Measurements from ENCODE around the gene MIGA2.

Gene MIGA2

GRCh38 chr9:129110740-129111527 lies 74.5 kb downstream of the MIGA2 start, which contains the start of the genes CRAT and PTPA (continued):
- TF ChIP-seq ZBTB6 (tag by site-specific recombination; IDR thresholded peaks at IDR 0.05) (peak; percentile 51; the same call in 1 of the 2 replicates), ZBTB21 (tag by site-specific recombination; IDR thresholded peaks at IDR 0.05) (no peak), KLF8 (tag by site-specific recombination; IDR thresholded peaks at IDR 0.05) (peak; percentile 63), ZNF184 (tag by site-specific recombination; IDR thresholded peaks at IDR 0.05) (peak; percentile 96), ZNF274 (IDR thresholded peaks at IDR 0.05; ENCODE audit: low read length) (no peak), ZNF274 (tag by site-specific recombination; IDR thresholded peaks at IDR 0.05; ENCODE audit: borderline replicate concordance) (no peak), ZSCAN5A (tag by site-specific recombination; IDR thresholded peaks at IDR 0.05) (peak; percentile 96), ZNF621 (tag by site-specific recombination; IDR thresholded peaks at IDR 0.05) (no peak), MYNN (tag by site-specific recombination; IDR thresholded peaks at IDR 0.05; ENCODE audit: borderline replicate concordance) (no peak; the same call in 1 of the 2 replicates), ZNF280C (tag by site-specific recombination; IDR thresholded peaks at IDR 0.05) (no peak)

GRCh38 chr9:129111528-129112151 lies 75.2 kb downstream of the MIGA2 start:
- Histone ChIP-seq H3K9me3 (ENCODE audit: control insufficient read depth, insufficient read depth, low read depth, low read length) (no peaks in the 10 kb centered on the region), H3K36me3 (ENCODE audit: control insufficient read depth in 2 of 2, insufficient read depth in 1 of 2, low read length in 2 of 2) (peaks cover 0 to 8% of the 10 kb centered on the region in 2 experiments; a peak in 2 of 3 replicates), H3K4me1 (ENCODE audit: control insufficient read depth, insufficient read depth, low read length) (peaks cover 4% of the 10 kb centered on the region; the same call in 1 of the 2 replicates), H3K4me3 (ENCODE audit: low read depth, low read length) (peak overlapping the region; percentile 97), H3K27ac (ENCODE audit: extremely low read depth, low read depth, low read length) (peak overlapping the region; percentile 87)
- CTCF ChIA-PET: interaction anchor here (0.7 to 2.2 kb wide), 6 partner anchors 14 to 528 kb away, joined by 3 to 12 read pairs (median 3); no protein-coding TSS in a partner anchor
- POLR2A ChIA-PET: interaction anchor here (0.6 to 3.7 kb wide), 10 partner anchors 9 to 509 kb away, joined by 3 to 23 read pairs (median 3); partner anchors contain the start of genes C9orf50, DOLPP1 and SH3GLB2
- TF ChIP-seq ZNF704 (tag by site-specific recombination; IDR thresholded peaks at IDR 0.05): peak; percentile 89
- 0 out of 2 replicates have a peak, but pooled peaks have one; percentile 31 for TF ChIP-seq PRDM4 (tag by site-specific recombination; IDR thresholded peaks at IDR 0.05)
- peak; percentile 84 for TF ChIP-seq ZBTB20 (tag by site-specific recombination; IDR thresholded peaks at IDR 0.05)
- TF ChIP-seq ZNF214 (tag by site-specific recombination; IDR thresholded peaks at IDR 0.05; ENCODE audit: borderline replicate concordance): no peak
- TF ChIP-seq CTCF (tag by site-specific recombination; IDR thresholded peaks at IDR 0.05): peak; percentile 32; the same call in 1 of the 2 replicates
- peak; percentile 23; the same call in 1 of the 2 replicates for TF ChIP-seq ZNF692 (tag by site-specific recombination; IDR thresholded peaks at IDR 0.05)
- TF ChIP-seq ZNF785 (tag by site-specific recombination; IDR thresholded peaks at IDR 0.05): no peak
- TF ChIP-seq ZBTB44 (tag by site-specific recombination; IDR thresholded peaks at IDR 0.05): no peak
- no peak for TF ChIP-seq MYNN (tag by site-specific recombination; IDR thresholded peaks at IDR 0.05; ENCODE audit: borderline replicate concordance)
